ENCODE results near the gene SDK2. TPM values are rescaled to one million over a fixed set of nuclear protein-coding genes. Genes with fewer than 3 reads are reported as not detected.

Gene SDK2
- total and polyA plus RNA-seq, 2 of the 8 experiments (the other 6 are each of a cell fraction or from before 2014, with no cell fraction given) = 3.9 to 4.1 TPM

DNA sequence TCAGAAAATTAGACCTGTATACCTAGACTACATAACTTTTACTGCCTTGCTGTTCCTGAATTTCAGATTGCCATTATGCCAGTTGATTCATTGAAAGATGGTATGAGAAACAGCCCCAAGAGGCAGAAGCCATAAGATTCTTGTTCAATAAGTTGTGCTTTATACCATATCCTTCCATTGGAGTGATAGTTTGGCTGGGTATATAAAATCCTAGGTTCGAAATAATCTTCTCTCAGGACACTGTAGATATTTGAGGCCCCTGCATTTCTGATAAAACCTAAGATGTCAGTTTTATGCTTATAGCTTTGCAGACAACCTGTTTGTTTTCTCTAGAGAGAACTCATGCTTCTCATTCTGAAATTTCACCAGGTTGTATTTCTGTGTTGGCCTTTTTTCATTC lies 9.6 kb upstream of the SDK2 start:
- DNase-seq (ENCODE audit: low read depth in 1 of 2, low spot score in 2 of 2) (no peak), FAIRE-seq (no peak)
- no peak overlapping the region for H2AK5ac ChIP-seq (ENCODE audit: low read depth, low read length)
- ChIA-PET POLR2A (ENCODE audit: partially characterized antibody) (no interaction called here), CTCF (ENCODE audit: partially characterized antibody) (interaction anchor here (1.0 to 6.1 kb wide), 3 partner anchors 57 to 129 kb away, joined by 4 to 68 read pairs (median 42); no protein-coding TSS in a partner anchor)
- H3K4ac ChIP-seq (replicated peaks; ENCODE audit: insufficient read length, low read depth, low read length) = no peak overlapping the region
- no peak overlapping the region for H3K9ac ChIP-seq (replicated peaks in 1 of 4; ENCODE audit: extremely low read depth in 1 of 4, low read depth in 3 of 4, low read length in 3 of 4)
- H4K91ac ChIP-seq (replicated peaks; ENCODE audit: insufficient read length, low read length) = no peak overlapping the region
- peaks cover 3 to 4% of the 10 kb centered on the region in 2 experiments; a peak in 2 of 4 replicates for H3K9me3 ChIP-seq (ENCODE audit: insufficient read depth in 2 of 2, low read depth in 1 of 2, low read length in 1 of 2)
- no peak overlapping the region for H4K8ac ChIP-seq (ENCODE audit: extremely low read depth, insufficient read depth, low read length)
- H3K14ac ChIP-seq (ENCODE audit: insufficient read length) = no peak overlapping the region
- H2AFZ ChIP-seq (ENCODE audit: low read length) = no peak overlapping the region
- no peak overlapping the region for H3K18ac ChIP-seq (ENCODE audit: extremely low read depth, low read length)
- no peaks in the 10 kb centered on the region for H4K20me1 ChIP-seq (replicated peaks in 1 of 2; ENCODE audit: control insufficient read depth in 1 of 2, insufficient read depth in 2 of 2, low read length in 2 of 2)
- H3K27ac ChIP-seq (ENCODE audit: low read depth, low read length) = no peak overlapping the region
- no peak overlapping the region for H2BK12ac ChIP-seq (ENCODE audit: low read depth, low read length)
- no peak overlapping the region for H3K4me3 ChIP-seq (ENCODE audit: extremely low read depth in 1 of 4, insufficient read depth in 2 of 4, low read depth in 3 of 4, low read length in 4 of 4)
- no peaks in the 10 kb centered on the region; a peak in 2 of 7 replicates for H3K4me1 ChIP-seq (replicated peaks in 1 of 4; ENCODE audit: control insufficient read depth in 3 of 4, insufficient read depth in 4 of 4, low read length in 3 of 4)
- H2BK120ac ChIP-seq (replicated peaks; ENCODE audit: low read depth, low read length) = no peak overlapping the region
- no peak overlapping the region for H2BK20ac ChIP-seq (ENCODE audit: low read length)
- H3K56ac ChIP-seq (replicated peaks; ENCODE audit: insufficient read length, low read depth, low read length) = no peak overlapping the region
- H2BK15ac ChIP-seq (ENCODE audit: low read length) = no peak overlapping the region
- WGBS, 2 experiments (ENCODE audit: extremely low coverage in 1 of 2, insufficient coverage in 1 of 2, insufficient read length in 1 of 2, insufficient replicate concordance in 2 of 2, low coverage in 1 of 2, low lambda C conversion rate in 2 of 2, missing lambda C conversion rate in 1 of 2) = 94% methylated on average over 1 of the region's 1 CpG; no CpG with 5 or more reads in 1 of the 2 experiments
- no peaks in the 10 kb centered on the region for H3K23me2 ChIP-seq (ENCODE audit: low read depth, low read length)
- no peaks in the 10 kb centered on the region for H3K27me3 ChIP-seq (replicated peaks in 1 of 4; ENCODE audit: control insufficient read depth in 3 of 4, extremely low read depth in 1 of 4, insufficient read depth in 3 of 4, low read length in 3 of 4)
- H3K79me2 ChIP-seq (ENCODE audit: control insufficient read depth in 1 of 2, insufficient read depth in 2 of 2, low read length in 2 of 2) = no peaks in the 10 kb centered on the region
- no peaks in the 10 kb centered on the region; a peak in 2 of 8 replicates for H3K36me3 ChIP-seq (ENCODE audit: control insufficient read depth in 2 of 4, insufficient read depth in 4 of 4, low read length in 3 of 4)
- H3K4me2 ChIP-seq (ENCODE audit: insufficient read depth in 1 of 2, low read depth in 2 of 2, low read length in 2 of 2) = no peak overlapping the region
- H3K23ac ChIP-seq (ENCODE audit: insufficient read length) = no peak overlapping the region
- H3K79me1 ChIP-seq (ENCODE audit: low read depth, low read length) = no peaks in the 10 kb centered on the region
- no peak overlapping the region for H2BK5ac ChIP-seq (ENCODE audit: low read depth, low read length)
- TF ChIP-seq RXRA (IDR thresholded peaks at IDR 0.05; ENCODE audit: insufficient read depth, low read depth, low read length) = no peak
- TF ChIP-seq NRF1 (IDR thresholded peaks at IDR 0.05; ENCODE audit: low read depth, low read length) = no peak
- TF ChIP-seq GTF2F1 (IDR thresholded peaks at IDR 0.05; ENCODE audit: borderline replicate concordance, low read depth, low read length) = no peak
- no peak overlapping the region for H4K5ac ChIP-seq (ENCODE audit: insufficient read length, low read depth, low read length)
